Left lung (tissue), 10 donors: ENCODE measurements around the gene CCDC78. TPM values are rescaled to one million over a fixed set of nuclear protein-coding genes. Genes with fewer than 3 reads are reported as not detected.

Experiments used
- ATAC-seq: fragments of 200-7000 bp; cut with Tn5 transposase; one replicate; pipeline ENCODE4 v1.9.1; 2020; ENCODE audit warnings: moderate library complexity
- DNase-seq, 4 donors: peaks; one replicate each; pipeline ENCODE4 v3.0.0-alpha.2; 2013 to 2020
- H3K27ac ChIP-seq, 2 donors: fragments of 200-600 bp; sonication (generic) in 1 of 2; one replicate each; pipeline versions ENCODE4 v1.5.0 to v1.8.0; 2020 to 2021
- H3K27me3 ChIP-seq, 2 donors: fragments of 200-600 bp; sonication (generic) in 1 of 2; one replicate each; pipeline versions ENCODE4 v1.5.0 to v1.8.0; 2020 to 2021
- H3K36me3 ChIP-seq, 2 donors: fragments of 200-600 bp; sonication (generic) in 1 of 2; one replicate each; pipeline versions ENCODE4 v1.5.0 to v1.8.0; 2020 to 2021
- H3K4me1 ChIP-seq, 2 donors: fragments of 200-600 bp; one replicate each; pipeline ENCODE4 v1.8.0; 2021
- H3K4me3 ChIP-seq, 2 donors: fragments of 200-600 bp; sonication (generic) in 1 of 2; one replicate each; pipeline versions ENCODE4 v1.5.0 to v1.8.0; 2020 to 2021; ENCODE audit warnings: mild to moderate bottlenecking in 1 of 2
- H3K9me3 ChIP-seq, 2 donors: fragments of 200-600 bp; sonication (generic) in 1 of 2; one replicate each; pipeline versions ENCODE4 v1.5.0 to v1.8.0; 2020 to 2021
- intact Hi-C, 2 donors: fragments of 100-400 bp; cut with DNase I; formaldehyde crosslinking; loops; one replicate each; pipeline versions ENCODE4 v1.11.2 to v1.14.2; 2022
- polyA plus RNA-seq, 6 donors: library from polyadenylated mRNA; unstranded; fragments of 120-200 nt; gene quantifications; one replicate each; pipeline ENCODE4 v1.2.1, GENCODE V29; 2013; ENCODE audit not compliant: insufficient read length in 6 of 6
- total RNA-seq, 2 donors: library from RNA; stranded (reverse); fragmentation: NEBNext Ultra II Directional; extraction: Animal tissue kit (Norgen Biotek cat#: 25700); gene quantifications; one replicate each; pipeline ENCODE4 v1.2.1, GENCODE V29; 2021
- TF ChIP-seq, protein P1 (sequence below), 2 donors: fragments of 200-600 bp; sonication (generic) in 1 of 2; IDR thresholded peaks; one replicate each; pipeline versions ENCODE4 v1.5.0 to v1.8.0; 2021; ENCODE audit warnings: antibody characterized with exemption in 2 of 2
- donor health status: DM: no; HTN: yes; CAD: no.
- donor health status: DM: no; HTN: no; CAD: no.

The CCDC78 gene
- total and polyA plus RNA-seq, 8 donors = 0.96 to 13.7 (median 8.6) TPM

DNA sequence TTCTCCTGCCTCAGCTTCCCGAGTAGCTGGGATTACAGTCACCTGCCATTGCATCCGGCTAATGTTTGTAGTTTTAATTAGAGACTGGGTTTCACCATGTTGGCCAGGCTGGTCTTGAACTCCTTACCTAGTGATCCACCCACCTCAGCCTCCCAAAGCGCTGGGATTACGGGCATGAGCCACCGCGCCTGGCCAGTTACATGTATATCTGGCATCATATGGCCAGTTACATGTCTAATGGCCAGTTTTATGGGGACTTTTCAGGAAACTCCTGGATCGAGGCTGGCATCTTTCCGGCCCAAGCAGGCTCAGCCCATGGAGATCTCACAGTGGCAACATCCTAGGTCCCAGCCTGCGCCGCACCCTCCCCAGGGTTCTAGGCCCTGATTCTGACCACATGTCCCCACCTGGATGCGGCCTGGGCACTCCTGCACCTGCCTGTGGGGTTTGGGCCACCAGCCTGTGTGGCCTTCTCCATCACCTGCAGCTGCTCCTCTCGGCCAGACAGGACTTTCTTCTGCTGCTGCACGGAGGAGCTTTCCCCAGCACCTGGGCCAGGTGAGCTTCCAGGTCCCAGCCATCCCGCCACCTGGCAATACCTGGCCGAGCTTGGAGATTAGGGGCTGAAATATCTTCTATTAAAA, 15.9 kb upstream of the CCDC78 start:
- no peak overlapping the region for H3K27ac ChIP-seq
- ATAC-seq = no peak
- no peak overlapping the region for H3K4me3 ChIP-seq
- H3K4me1 ChIP-seq = peaks cover 11 to 18% of the 10 kb centered on the region in 2 donors
- H3K36me3 ChIP-seq = peaks cover 0 to 10% of the 10 kb centered on the region in 2 donors
- intact Hi-C loops = no loop called here
- TF ChIP-seq, protein P1, sequence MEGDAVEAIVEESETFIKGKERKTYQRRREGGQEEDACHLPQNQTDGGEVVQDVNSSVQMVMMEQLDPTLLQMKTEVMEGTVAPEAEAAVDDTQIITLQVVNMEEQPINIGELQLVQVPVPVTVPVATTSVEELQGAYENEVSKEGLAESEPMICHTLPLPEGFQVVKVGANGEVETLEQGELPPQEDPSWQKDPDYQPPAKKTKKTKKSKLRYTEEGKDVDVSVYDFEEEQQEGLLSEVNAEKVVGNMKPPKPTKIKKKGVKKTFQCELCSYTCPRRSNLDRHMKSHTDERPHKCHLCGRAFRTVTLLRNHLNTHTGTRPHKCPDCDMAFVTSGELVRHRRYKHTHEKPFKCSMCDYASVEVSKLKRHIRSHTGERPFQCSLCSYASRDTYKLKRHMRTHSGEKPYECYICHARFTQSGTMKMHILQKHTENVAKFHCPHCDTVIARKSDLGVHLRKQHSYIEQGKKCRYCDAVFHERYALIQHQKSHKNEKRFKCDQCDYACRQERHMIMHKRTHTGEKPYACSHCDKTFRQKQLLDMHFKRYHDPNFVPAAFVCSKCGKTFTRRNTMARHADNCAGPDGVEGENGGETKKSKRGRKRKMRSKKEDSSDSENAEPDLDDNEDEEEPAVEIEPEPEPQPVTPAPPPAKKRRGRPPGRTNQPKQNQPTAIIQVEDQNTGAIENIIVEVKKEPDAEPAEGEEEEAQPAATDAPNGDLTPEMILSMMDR (IDR thresholded peaks at IDR 0.05) = no peak
- peaks cover 0 to 18% of the 10 kb centered on the region in 2 donors for H3K27me3 ChIP-seq
- no peaks in the 10 kb centered on the region for H3K9me3 ChIP-seq
- DNase-seq = peak in 1 of 4 donors; percentile 60

GRCh38 chr16:740764-741505, 14.7 kb upstream of the CCDC78 start, which contains the start of gene CIAO3:
TSS of gene CIAO3 (minus strand) at chr16:740997. CDS start at chr16:740985, 12 bp downstream.
- TF ChIP-seq, protein P1 (IDR thresholded peaks at IDR 0.05) = peak; percentile 88 to 94
- H3K9me3 ChIP-seq = no peaks in the 10 kb centered on the region
- H3K36me3 ChIP-seq = peaks cover 0 to 22% of the 10 kb centered on the region in 2 donors
- peak; percentile 96 for ATAC-seq
- H3K27me3 ChIP-seq = peaks cover 0 to 18% of the 10 kb centered on the region in 2 donors
- H3K4me3 ChIP-seq = peak within 1 kb of the TSS; percentile 83 to 90
- H3K4me1 ChIP-seq = peaks cover 11 to 18% of the 10 kb centered on the region in 2 donors
- DNase-seq = peak; percentile 88 to 97 (median 90)
- peak within 1 kb of the TSS in 1 of 2 donors; percentile 51 for H3K27ac ChIP-seq
- intact Hi-C loops = no loop called here

DNA sequence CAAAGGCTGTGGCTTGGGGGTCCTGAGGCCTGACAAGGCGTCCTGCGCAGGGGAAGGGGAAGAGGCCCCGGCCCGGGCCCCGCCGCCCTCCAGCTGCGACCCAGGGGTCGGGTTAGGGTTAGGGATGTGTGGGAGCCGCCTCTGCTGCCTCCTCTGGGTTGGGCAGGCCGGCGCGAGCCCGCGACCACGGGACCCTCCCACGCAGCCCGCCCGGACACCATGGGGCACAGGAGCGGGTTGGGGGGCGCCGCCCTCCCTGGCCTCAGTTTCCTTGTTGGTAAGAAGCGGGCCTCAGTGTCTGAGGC, 14.2 kb upstream of the CCDC78 start:
- TF ChIP-seq, protein P1 (IDR thresholded peaks at IDR 0.05) = no peak
- peak overlapping the region in 1 of 2 donors; percentile 51 for H3K27ac ChIP-seq
- H3K36me3 ChIP-seq = peaks cover 0 to 27% of the 10 kb centered on the region in 2 donors
- peaks cover 11 to 18% of the 10 kb centered on the region in 2 donors for H3K4me1 ChIP-seq
- H3K9me3 ChIP-seq = no peaks in the 10 kb centered on the region
- peaks cover 0 to 13% of the 10 kb centered on the region in 2 donors for H3K27me3 ChIP-seq
- DNase-seq = peak in 1 of 4 donors; percentile 85
- peak; percentile 34 for ATAC-seq
- H3K4me3 ChIP-seq = peak overlapping the region; percentile 83 to 90
- intact Hi-C loops = no loop called here

GRCh38 chr16:739560-740458, 13.6 kb upstream of the CCDC78 start:
- no peaks in the 10 kb centered on the region for H3K9me3 ChIP-seq
- intact Hi-C loops = no loop called here
- peaks cover 11 to 18% of the 10 kb centered on the region in 2 donors for H3K4me1 ChIP-seq
- H3K36me3 ChIP-seq = peaks cover 0 to 33% of the 10 kb centered on the region in 2 donors
- peaks cover 0 to 13% of the 10 kb centered on the region in 2 donors for H3K27me3 ChIP-seq
- DNase-seq = peak in 1 of 4 donors; percentile 80
- H3K4me3 ChIP-seq = peak overlapping the region; percentile 83 to 90
- ATAC-seq = no peak
- TF ChIP-seq, protein P1 (IDR thresholded peaks at IDR 0.05) = no peak
- H3K27ac ChIP-seq = no peak overlapping the region
